Midbrain (tissue), 1 donor: ENCODE data around the gene CHERP.
"Not testable (repeated sequence)": the region's sequence is repeated elsewhere in the genome, so short reads cannot be mapped to it uniquely, and the experiment has no call there.

Source experiments
- DNase-seq: peaks from one replicate; lab custom pipeline; 2025; lab: John Stamatoyannopoulos, UW

The CHERP gene

DNA sequence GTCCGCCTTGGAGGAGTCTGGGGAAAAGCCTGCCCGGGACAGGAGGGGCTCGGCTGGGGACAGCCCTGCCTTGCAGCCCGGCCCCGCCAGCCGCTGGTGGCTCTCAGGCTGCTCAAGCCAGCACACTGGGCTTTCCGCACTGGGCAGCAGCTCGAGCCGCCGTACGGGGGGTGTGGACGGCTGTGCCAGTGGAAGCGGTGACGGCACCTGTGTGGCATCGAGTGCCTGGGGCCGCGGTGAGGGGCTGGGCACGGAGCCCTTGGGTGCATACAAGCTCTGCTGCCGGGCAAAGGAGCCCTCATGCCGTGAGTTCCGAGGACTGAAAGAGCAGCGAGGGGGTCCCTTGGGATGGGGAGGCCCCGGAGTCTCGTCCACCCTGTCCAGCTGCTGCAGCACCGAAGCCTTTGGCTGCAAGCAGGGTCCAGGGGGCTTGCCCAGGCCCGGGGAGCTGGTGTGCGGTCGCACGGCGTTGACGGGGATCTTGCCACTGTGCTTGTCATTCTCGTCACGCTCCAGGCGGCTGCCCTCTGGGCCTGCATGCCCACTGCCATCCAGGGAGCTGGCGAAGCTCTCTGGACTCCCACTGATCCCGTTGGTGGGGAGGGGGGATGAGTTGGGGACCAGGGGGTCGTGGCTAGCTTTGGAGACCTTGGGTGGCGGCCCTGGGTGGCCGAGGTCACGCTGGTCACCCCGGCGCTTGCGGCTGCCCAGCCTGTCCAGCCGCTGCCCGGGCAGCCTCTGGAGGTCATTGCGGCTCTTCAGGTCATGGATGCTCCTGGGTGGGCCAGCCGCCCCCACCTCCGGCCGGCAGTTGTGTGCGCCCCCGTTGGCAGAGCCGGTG is 34.7 kb upstream of the CHERP start:
- DNase-seq: no peak

DNA sequence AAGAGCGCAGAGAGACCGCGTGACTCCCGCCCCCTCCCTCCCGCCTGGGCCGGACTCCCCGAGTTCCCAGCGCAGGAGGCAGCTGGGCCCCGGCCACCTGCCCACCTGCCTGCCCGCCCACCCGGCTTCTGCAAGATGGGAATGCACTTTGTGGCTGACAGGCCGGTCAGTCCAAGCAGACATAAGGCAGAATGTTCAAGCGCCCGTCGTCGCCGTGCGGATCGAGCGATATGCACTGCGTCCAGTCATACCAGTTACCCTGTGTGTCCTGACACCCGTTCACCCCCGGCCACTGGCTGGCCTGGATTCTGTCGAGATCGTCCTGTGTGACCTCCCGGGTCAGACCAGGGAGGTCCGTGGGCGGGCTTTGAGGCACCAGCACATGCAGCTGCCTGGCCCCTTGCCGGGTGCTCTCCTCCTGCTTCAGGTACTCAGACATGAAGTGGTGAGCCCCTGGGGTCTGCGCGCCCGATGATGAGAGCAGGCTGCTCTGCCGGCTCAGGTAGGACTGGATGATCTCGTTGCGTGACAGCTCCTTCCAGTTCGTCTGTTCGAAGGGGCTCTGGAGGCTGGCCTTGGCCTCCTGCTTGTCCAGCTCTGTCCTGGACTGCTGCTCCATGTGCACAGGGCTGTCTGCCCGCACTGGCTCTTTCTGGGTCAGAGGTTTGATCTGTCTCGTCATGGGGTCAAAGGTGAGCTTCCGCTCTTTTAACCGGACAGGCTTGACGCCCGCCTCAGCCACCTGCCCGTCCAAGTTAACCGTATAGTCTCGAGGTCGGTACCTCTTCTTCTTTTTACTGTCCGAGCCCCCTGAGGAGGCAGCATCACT is 33.8 kb upstream of the CHERP start:
- no peak for DNase-seq

DNA sequence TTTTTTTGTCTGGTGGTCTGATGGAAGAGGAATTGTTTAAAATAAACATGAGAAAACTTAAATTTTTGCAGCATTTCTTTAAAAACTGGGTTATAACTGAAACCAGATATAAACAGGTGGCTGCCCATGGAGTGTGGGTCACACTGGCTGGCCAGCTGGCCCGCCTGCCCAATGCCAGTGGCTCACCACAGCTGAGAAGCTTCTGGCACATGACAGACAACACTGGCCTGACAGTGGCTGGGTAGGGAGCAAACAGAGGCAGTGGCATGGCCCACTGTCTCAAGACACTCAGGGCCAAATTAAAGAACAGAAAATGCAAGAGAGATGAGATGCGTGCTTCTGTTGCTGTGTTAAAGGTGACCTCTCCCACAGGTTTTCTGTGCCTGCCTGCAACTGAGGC is 33.0 kb upstream of the CHERP start:
- no peak for DNase-seq

DNA sequence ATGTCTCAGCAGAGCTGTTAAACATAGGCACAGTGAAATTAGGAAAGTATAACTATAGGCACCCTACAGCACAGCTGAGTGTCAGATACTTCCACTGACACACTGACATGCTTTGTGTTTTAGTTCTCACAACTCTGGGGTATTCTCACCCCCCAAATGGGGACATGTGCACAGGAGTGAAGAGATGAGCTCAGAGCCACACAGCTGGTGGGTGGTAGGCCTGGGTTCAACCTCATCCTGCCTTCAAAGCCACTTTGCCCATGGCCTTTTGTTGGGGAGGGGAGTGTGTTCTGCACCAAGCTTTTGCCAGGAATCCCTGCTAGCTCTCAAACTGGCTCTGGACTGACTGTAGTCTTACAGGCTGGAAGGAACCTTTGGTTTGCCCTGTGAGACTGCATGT is 31.7 kb upstream of the CHERP start:
- no peak for DNase-seq

DNA sequence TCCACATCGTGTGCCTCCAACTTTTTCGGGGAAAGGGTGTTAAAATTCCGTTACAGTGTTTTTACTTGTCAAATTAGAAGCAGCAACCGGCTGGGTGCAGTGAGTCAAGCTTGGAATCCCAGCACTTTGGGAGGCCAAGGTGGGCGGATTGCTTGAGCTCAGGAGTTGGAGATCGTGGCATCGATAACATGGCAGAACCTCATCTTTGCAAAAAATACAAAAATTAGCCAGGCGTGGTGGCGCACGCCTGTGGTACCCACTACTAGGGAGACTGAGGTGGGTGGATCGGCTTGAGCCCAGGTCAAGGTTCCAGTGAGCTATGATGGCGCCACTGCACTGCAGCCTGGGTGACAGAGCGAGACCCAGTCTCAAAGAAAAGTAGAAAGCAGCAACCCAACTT is 31.1 kb upstream of the CHERP start:
- no peak for DNase-seq

DNA sequence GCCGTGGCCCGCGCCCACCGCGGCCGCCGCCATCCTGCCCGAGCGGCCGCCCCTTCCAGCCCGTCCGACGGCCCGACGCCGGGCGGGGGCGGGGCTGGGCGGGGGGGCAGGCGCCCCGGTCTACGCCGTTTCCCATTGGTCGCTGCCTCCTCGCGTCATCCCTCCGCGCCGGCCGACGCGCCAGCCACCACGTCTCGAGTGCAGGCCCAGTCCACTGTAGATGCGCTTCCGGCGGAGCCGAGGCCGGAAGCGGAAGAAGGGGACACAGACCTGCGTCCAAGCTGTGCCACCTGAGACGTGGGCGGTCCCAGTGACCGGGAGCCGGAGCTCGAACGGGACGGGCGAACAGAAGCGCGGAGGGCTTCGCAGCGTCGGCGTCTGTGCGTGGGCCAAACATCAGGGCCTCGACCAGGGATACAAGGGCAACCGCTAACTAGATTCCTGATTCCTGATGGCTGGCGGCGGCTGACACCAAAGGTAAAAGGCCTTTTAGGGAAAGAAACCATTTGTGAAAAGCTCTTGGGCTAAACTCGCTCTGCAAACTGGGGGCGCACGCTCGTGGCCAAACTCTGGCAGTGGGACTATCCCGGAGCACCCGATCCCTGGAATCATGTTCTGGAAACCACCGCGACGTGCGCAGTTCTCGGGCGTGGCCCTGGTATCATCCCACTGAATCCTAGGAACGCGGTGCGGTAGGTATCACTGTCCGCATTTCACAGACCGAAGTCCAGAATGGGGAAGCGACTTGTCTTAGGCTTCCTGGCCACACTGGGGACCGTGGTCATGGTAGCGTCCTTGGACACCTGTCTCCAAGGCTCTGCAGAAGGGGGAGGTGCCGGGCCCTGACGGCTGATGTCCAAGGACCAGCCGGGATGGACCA is 30.3 kb upstream of the CHERP start, which contains the start of gene SLC35E1:
Gene SLC35E1, minus strand, starts transcription at position 84 of the 880 bp plus-strand sequence. Its CDS starts 51 bp downstream, at position 33.
- peak; percentile 96 for DNase-seq

DNA sequence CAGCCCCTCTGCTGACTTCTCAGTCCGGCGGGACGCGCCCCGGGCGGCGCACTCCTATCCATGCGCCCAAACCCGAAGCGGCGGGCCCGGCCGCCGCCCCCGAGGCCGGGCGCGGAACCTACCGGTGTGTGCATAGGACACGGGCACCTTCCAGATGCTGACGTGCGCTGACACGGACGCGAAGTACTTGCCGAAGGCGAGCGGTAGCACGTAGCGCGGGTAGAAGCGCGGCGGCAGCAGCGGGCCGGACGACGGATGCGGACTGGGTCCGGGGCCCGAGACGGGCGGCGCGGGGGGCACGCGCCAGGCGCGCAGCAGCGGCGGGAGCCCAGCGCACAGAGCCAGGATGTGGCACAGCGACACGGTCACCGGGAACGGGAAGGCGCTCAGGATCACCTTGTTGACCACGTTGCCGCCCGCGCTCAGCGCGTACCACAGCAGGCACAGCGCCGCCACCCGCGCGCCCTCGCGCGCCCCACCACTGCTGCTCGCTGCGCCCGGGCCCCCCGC is 29.6 kb upstream of the CHERP start:
- no peak for DNase-seq

DNA sequence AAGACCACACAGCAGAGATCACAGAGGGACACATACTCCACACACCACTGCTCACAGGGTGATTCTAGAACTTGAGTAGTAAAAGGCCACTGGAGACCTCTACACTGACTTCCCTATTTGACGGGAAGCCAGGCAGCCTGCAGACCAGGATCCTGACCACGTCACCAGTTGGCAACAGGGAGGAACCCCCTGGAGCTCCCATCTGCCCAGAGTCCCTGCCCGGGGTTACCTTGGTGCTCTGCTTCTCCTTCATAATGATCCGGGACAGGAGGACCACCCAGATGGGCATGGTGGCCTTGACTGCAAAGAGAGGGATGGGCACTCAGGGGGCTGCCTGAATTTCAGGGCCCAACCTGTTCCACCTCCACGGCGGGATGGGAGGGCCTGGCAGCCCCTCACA is 29.0 kb upstream of the CHERP start:
- no peak for DNase-seq

DNA sequence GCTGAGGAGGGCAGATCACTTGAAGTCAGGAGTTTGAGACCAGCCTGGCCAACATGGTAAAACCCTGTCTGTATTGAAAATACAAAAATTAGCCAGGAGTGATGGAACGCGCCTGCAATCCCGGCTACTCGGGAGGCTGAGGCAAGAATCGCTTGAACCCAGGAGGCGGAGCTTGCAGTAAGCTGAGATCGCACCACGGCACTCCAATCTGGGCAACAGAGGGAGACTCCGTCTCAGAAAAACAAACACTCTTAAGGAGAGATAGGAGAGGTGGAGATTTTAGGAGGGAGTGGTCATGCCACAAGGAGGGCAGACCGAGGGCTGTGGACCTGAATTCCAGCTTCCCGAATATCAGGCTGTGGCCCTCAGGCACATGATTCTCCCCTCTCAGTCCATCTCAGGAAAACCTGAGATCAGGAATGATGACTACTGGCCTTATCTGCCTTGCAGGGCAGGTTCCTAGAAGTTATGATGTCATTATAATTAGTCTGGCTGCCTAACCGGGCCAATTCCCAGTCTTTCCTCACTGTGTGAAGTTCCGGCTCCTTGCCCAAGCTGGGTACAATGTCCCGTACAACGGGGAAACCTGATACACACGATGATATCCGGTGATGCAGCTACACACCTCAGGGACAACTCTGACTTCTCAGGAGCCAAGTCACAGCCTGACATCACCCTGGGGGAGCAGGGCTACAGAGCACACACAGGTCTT is 27.5 kb upstream of the CHERP start:
- DNase-seq: no peak

DNA sequence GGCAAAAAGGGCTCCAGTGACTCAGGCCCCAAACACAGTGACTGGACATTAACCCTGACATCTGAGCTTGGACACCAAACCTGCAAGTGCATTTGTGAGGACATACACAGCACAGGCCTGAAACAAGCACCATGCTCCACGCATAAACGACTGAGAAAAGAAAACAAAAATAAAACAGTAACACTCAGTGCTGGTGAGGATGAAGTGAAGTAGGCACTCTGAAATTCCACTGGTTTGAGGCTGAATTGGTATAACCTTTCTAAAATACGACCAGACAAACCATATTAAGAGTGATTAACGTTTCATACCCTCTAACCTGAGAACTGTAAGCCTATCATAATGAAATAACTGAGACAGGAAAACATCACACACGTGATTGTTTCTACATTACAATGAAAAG is 24.5 kb upstream of the CHERP start:
- DNase-seq: no peak

DNA sequence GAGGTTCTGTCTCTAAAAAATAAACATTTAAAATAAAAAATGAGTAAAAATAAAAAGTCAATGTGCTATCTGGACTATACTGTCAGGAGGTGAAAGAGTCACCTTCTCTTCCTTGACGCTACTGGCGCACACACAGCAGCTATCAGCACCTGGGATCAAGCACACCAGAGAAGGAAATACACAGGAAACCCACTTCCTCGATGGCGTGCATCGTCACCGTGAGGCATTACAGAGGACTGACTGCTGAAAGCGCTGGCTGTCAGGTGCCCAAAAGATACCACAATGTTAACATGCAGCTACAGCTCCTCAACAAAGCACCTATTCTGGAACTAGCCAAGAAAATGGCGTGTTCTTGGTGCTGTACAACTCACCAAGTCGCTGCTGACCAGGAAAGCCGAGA is 23.9 kb upstream of the CHERP start:
- DNase-seq: no peak

DNA sequence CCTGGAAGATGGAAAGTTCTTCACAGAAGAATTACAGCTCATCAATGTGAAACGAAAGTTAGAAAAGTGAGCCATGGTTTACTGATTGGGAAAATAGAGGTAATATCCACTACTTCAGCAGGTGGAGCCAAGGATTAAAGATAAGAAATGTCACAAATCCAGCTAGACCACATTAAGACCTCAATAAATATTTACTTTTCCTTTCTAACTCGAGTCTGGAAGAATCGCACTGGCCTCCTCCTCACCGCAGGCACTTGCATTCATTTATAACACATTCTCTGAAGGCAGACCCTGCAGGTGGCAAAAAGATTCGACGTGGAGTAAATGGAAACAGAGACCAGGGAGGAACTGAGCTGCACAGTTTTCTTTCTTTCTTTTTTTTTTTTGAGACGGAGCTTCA is 22.6 kb upstream of the CHERP start:
- DNase-seq: no peak

DNA sequence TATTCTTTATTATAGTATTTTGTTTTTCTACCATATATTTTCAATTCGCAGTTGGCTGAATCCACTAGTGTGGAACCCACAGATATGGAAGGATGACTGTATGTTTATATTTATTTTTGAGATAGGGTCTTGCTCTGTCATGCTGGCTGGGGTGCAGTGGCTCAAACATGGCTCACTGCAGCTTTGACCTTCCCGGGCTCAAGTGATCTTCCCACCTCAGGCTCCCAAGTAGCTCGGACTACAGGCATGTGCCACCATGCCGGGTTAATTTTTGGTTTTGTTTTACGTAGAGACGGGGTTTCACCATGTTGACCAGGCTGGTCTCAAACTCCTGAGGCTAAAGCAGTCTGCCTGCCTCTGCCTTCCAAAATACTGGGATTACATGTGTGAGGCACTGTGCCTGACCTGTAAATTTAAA is 20.4 kb upstream of the CHERP start:
- no peak for DNase-seq

DNA sequence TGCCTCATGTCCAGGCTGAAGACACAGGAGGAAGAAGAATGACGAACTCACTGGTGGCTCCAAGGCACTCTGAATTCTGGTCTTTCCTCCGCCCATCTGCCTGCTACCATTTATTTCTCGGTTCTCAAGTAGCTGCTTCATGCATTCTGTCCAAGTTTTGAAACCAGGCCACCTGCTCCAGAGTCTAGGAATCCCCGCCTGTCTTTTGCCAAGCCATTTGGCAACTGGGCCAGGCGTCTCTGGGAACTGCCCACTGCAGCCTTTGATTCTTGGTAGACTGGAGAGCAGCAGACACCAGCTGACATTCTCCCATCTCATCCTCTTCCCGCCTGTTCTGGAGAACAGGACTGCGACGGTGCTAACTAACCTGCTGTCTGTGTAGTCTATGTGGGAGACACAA is 19.1 kb upstream of the CHERP start:
- DNase-seq: no peak

DNA sequence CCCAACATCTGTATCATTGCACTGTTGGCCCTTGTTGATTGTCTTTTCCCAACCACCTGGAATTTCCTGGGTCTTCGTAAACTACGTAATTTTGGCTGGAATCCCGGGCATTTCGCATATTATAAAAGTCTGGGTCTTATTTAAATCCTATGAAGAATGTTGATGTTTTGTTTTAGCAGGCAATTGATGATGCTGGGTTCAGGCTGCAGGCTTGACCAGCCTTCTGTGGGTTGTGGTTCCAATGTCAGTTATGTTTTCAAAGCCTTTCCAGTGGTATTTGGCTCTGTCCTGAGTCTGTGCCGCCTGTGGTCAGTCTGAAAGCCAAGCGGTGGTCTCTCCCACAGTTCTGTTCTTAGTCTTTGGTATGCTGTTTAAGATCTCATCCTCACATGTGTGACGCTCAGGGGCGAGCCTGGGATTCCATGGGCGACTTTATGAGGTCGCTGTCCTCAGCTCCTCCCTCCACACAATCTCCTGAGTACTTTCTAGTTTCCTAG is 17.6 kb upstream of the CHERP start:
- no peak for DNase-seq

DNA sequence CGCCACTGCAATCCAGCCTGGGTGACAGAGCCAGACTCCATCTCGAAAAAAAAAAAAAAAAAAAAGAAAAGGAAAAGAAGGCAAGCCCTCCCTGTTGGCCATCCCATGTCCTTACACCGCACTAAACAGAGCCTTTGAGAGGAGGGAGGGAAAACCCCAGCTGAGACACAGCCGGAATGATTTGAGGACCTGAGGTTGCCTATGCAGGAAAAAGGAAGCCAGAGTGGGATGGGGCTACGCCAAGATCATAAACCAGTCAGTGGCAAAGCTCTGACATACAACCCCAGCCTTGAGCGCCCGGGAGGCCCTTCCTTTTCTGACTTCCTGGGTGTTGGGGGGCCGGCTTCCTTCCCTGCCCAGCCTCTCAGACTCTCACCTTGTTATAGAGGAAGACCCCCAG is 12.5 kb upstream of the CHERP start:
- DNase-seq: no peak

DNA sequence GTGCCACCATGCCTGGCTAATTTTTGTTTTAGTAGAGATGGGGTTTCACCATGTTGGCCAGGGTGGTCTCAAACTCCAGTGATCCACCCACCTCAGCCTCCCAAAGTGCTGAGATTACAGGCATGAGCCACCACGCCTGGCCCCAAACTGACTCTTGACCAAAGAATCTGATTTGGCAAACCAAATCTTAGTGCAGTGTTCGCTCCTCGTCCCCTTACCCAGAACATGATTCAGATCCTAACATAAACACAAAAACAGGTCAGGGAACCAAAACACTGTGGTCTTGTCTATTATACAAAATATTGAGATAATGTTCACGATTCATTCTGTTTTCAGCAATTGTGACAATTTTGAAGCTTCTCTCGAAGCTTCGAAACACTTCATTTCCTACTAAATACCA is 9.7 kb upstream of the CHERP start:
- DNase-seq: not testable (repeated sequence)

DNA sequence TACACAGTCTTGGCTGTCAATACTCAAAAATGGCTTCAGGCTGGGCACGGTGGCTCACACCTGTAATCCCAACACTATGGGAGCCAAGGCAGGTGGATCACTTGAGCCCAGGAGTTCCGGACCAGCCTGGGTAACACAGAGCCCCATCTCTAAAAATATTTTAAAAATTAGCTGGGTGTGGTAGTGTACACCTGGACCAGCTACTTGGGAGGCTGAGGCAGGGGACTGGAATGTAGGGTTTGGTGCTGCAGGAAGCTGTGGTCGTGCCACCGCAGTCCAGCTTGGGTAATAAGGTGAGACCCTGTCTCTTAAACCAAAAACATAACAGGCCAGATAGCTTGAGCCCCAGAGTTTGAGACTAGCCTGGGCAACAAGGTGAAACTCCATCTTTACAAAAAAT is 6.7 kb upstream of the CHERP start:
- no peak for DNase-seq

DNA sequence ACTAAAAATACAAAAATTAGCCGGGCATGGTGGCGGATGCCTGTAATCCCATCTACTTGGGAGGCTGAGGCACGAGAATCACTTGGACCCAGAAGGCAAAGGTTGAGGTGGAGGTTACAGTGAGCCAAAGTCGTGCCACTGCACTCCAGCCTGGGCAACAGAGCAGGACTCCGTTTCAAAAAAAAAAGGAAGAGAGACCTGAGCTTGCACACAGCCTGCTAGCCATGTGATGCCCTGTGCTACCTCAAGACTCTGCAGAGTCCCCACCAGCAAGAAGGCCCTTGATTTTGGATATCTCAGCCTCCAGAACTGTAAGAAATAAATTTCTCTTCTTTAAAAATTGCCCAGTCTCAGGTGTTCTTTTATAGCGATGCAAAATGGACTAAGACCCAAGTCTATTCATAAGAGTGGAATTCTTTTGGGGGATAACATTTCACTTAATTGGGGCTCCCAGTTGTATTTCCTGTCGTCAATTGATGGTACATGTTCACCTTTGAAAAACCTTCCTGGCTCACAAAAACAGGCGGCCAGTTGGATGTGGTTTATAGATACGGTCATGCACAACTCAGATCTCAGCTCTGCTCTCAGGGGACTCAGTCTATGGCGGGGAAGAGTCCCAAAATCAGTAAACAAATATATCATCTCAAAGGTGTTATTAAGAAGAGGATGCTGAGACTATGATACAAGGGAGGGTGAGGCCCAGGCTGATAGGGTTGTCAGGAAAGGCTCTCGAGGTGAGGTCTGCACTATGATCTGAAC is 2.4 kb upstream of the CHERP start:
- DNase-seq: no peak

DNA sequence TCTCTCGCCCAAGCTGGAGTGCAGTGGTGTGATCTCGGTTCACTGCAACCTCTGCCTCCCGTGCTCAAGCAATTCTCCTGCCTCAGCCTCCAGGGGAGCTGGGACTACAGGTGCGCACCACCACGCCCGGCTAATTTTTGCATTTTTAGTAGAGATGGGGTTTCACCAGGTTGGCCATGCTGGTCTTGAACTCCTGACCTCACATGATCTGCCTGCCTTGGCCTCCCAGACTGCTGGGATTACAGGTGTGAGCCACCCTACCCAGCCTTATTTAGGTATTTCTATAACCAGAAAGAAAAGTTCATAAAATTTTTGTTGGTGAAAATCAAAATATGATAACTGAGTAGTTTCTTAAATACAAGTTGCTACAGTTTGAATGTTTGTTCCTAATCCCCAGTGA is 1.5 kb upstream of the CHERP start:
- DNase-seq: not testable (repeated sequence)
